Measurements from ENCODE around the gene CD44.

The CD44 gene

GRCh38 chr11:35243774-35244173 lies 104.8 kb downstream of the CD44 start:
- no peak for TF ChIP-seq NFIC (IDR thresholded peaks at IDR 0.05)
- TF ChIP-seq EGR1 (IDR thresholded peaks at IDR 0.05), result no peak

- TF ChIP-seq TAF1 (IDR thresholded peaks at IDR 0.05; ENCODE audit: low read depth), result no peak
- no peak for TF ChIP-seq NFIC (IDR thresholded peaks at IDR 0.05)
- TF ChIP-seq RAD21 (IDR thresholded peaks at IDR 0.05; ENCODE audit: low read depth), result no peak
- no peak for TF ChIP-seq USF1 (IDR thresholded peaks at IDR 0.05)
- no peak for TF ChIP-seq MAX (IDR thresholded peaks at IDR 0.05)
- TF ChIP-seq EGR1 (IDR thresholded peaks at IDR 0.05), result no peak
- no peak for TF ChIP-seq FOXM1 (IDR thresholded peaks at IDR 0.05; ENCODE audit: borderline replicate concordance, low read depth)
- TF ChIP-seq TEAD4 (IDR thresholded peaks at IDR 0.05), result no peak
- no peak for TF ChIP-seq YY1 (IDR thresholded peaks at IDR 0.05; ENCODE audit: low read depth)
- TF ChIP-seq CREB1 (IDR thresholded peaks at IDR 0.05; ENCODE audit: low read depth), result no peak
- TF ChIP-seq EP300 (IDR thresholded peaks at IDR 0.05; ENCODE audit: borderline replicate concordance), result no peak
- TF ChIP-seq CEBPB (IDR thresholded peaks at IDR 0.05), result no peak
- TF ChIP-seq ZBTB7A (IDR thresholded peaks at IDR 0.05; ENCODE audit: low read depth), result no peak
Observed at GRCh38 chr11:35245056-35245455, 106.1 kb downstream of the CD44 start.

GRCh38 chr11:35245786-35246185 lies 106.8 kb downstream of the CD44 start:
- TF ChIP-seq EP300 (IDR thresholded peaks at IDR 0.05; ENCODE audit: borderline replicate concordance) (no peak), EGR1 (IDR thresholded peaks at IDR 0.05) (no peak), FOXM1 (IDR thresholded peaks at IDR 0.05; ENCODE audit: borderline replicate concordance, low read depth) (no peak), TEAD4 (IDR thresholded peaks at IDR 0.05) (no peak), CREB1 (IDR thresholded peaks at IDR 0.05; ENCODE audit: low read depth) (no peak)

GRCh38 chr11:35246745-35247144 lies 107.8 kb downstream of the CD44 start:
- TF ChIP-seq REST (IDR thresholded peaks at IDR 0.05; ENCODE audit: low read depth), result no peak
- no peak for TF ChIP-seq TAF1 (IDR thresholded peaks at IDR 0.05; ENCODE audit: low read depth)
- TF ChIP-seq EGR1 (IDR thresholded peaks at IDR 0.05), result no peak
- no peak for TF ChIP-seq MAX (IDR thresholded peaks at IDR 0.05)
- no peak for TF ChIP-seq YY1 (IDR thresholded peaks at IDR 0.05; ENCODE audit: low read depth)
- TF ChIP-seq TEAD4 (IDR thresholded peaks at IDR 0.05), result no peak
- TF ChIP-seq RAD21 (IDR thresholded peaks at IDR 0.05; ENCODE audit: low read depth), result no peak
- TF ChIP-seq ZBTB7A (IDR thresholded peaks at IDR 0.05; ENCODE audit: low read depth), result no peak
- TF ChIP-seq NFIC (IDR thresholded peaks at IDR 0.05), result no peak
- TF ChIP-seq USF1 (IDR thresholded peaks at IDR 0.05), result no peak
- no peak for TF ChIP-seq TCF12 (IDR thresholded peaks at IDR 0.05; ENCODE audit: low read depth)
- TF ChIP-seq CEBPB (IDR thresholded peaks at IDR 0.05), result no peak
- no peak for TF ChIP-seq FOXM1 (IDR thresholded peaks at IDR 0.05; ENCODE audit: borderline replicate concordance, low read depth)
- no peak for TF ChIP-seq CREB1 (IDR thresholded peaks at IDR 0.05; ENCODE audit: low read depth)
- no peak for TF ChIP-seq EP300 (IDR thresholded peaks at IDR 0.05; ENCODE audit: borderline replicate concordance)

GRCh38 chr11:35247428-35247827 lies 108.5 kb downstream of the CD44 start:
- TF ChIP-seq TEAD4 (IDR thresholded peaks at IDR 0.05), result no peak
- TF ChIP-seq USF1 (IDR thresholded peaks at IDR 0.05), result no peak
- TF ChIP-seq EGR1 (IDR thresholded peaks at IDR 0.05), result no peak
- no peak for TF ChIP-seq REST (IDR thresholded peaks at IDR 0.05; ENCODE audit: low read depth)
- no peak for TF ChIP-seq TAF1 (IDR thresholded peaks at IDR 0.05; ENCODE audit: low read depth)
- no peak for TF ChIP-seq TCF12 (IDR thresholded peaks at IDR 0.05; ENCODE audit: low read depth)
- TF ChIP-seq RAD21 (IDR thresholded peaks at IDR 0.05; ENCODE audit: low read depth), result no peak
- TF ChIP-seq CREB1 (IDR thresholded peaks at IDR 0.05; ENCODE audit: low read depth), result no peak
- no peak for TF ChIP-seq EP300 (IDR thresholded peaks at IDR 0.05; ENCODE audit: borderline replicate concordance)
- TF ChIP-seq ZBTB7A (IDR thresholded peaks at IDR 0.05; ENCODE audit: low read depth), result no peak
- TF ChIP-seq NFIC (IDR thresholded peaks at IDR 0.05), result no peak
- TF ChIP-seq YY1 (IDR thresholded peaks at IDR 0.05; ENCODE audit: low read depth), result no peak

- TF ChIP-seq TAF1 (IDR thresholded peaks at IDR 0.05; ENCODE audit: low read depth), result no peak
- no peak for TF ChIP-seq YY1 (IDR thresholded peaks at IDR 0.05; ENCODE audit: low read depth)
- TF ChIP-seq EGR1 (IDR thresholded peaks at IDR 0.05), result no peak
- TF ChIP-seq MAX (IDR thresholded peaks at IDR 0.05), result no peak
- TF ChIP-seq ZBTB7A (IDR thresholded peaks at IDR 0.05; ENCODE audit: low read depth), result no peak
- no peak for TF ChIP-seq USF1 (IDR thresholded peaks at IDR 0.05)
- TF ChIP-seq CREB1 (IDR thresholded peaks at IDR 0.05; ENCODE audit: low read depth), result no peak
- no peak for TF ChIP-seq FOXM1 (IDR thresholded peaks at IDR 0.05; ENCODE audit: borderline replicate concordance, low read depth)
- TF ChIP-seq TCF12 (IDR thresholded peaks at IDR 0.05; ENCODE audit: low read depth), result no peak
- no peak for TF ChIP-seq CEBPB (IDR thresholded peaks at IDR 0.05)
- TF ChIP-seq RAD21 (IDR thresholded peaks at IDR 0.05; ENCODE audit: low read depth), result no peak
- no peak for TF ChIP-seq NFIC (IDR thresholded peaks at IDR 0.05)
Observed at GRCh38 chr11:35247863-35248262, 108.9 kb downstream of the CD44 start.

Data from Ishikawa (cell line).